ENCODE results near the gene TMIGD2.

Gene TMIGD2

GRCh38 chr19:4326215-4326836, 24.1 kb upstream of the TMIGD2 start:
- Histone ChIP-seq H3K9ac (ENCODE audit: low read depth, low read length) (no peak overlapping the region), H3K36me3 (ENCODE audit: insufficient read depth, low read length) (peaks cover 7% of the 10 kb centered on the region; the same call in 1 of the 2 replicates), H3K9me3 (ENCODE audit: insufficient read depth, low read depth, low read length) (no peaks in the 10 kb centered on the region), H3K27me3 (ENCODE audit: insufficient read depth, low read length) (no peaks in the 10 kb centered on the region), H3K27ac (ENCODE audit: low read depth, low read length) (no peak overlapping the region), H3K4me1 (ENCODE audit: insufficient read depth, low read length) (no peaks in the 10 kb centered on the region), H3K4me3 (ENCODE audit: low read length) (peak overlapping the region; percentile 63)
- 65% methylated on average over 13 of the region's 13 CpGs for WGBS

DNA sequence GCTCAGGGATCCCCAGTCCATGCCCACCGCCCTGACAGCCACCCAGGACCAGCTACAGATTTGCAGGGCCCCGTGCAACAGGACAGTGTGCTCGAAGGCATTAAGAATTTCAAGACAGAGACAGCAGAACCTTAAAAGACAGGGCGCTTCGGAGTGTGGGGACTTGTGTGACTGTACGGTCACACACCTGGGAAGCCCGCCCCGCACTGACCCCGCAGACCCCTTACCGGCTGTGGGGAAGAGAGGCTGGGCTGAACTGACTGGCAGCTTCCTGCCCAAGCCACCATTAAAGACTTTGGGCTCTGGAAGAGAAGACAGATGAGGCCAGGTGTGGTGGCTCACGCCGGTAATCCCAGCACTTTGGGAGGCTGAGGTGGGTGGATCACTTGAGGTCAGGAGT, 22.0 kb upstream of the TMIGD2 start:
- no peak overlapping the region for H3K4me3 ChIP-seq (ENCODE audit: low read length)
- H3K4me1 ChIP-seq (ENCODE audit: insufficient read depth, low read length) = no peaks in the 10 kb centered on the region
- peaks cover 15% of the 10 kb centered on the region for H3K36me3 ChIP-seq (ENCODE audit: insufficient read depth, low read length)
- H3K27me3 ChIP-seq (ENCODE audit: insufficient read depth, low read length) = no peaks in the 10 kb centered on the region
- H3K9me3 ChIP-seq (ENCODE audit: insufficient read depth, low read depth, low read length) = peaks cover 11% of the 10 kb centered on the region; the same call in 1 of the 2 replicates
- no peak overlapping the region for H3K9ac ChIP-seq (ENCODE audit: low read depth, low read length)
- no peak overlapping the region for H3K27ac ChIP-seq (ENCODE audit: low read depth, low read length)
- WGBS = 93% methylated on average over 12 of the region's 12 CpGs

- Histone ChIP-seq H3K9ac (ENCODE audit: low read depth, low read length) (no peak overlapping the region), H3K4me1 (ENCODE audit: insufficient read depth, low read length) (no peaks in the 10 kb centered on the region), H3K4me3 (ENCODE audit: low read length) (no peak overlapping the region), H3K9me3 (ENCODE audit: insufficient read depth, low read depth, low read length) (peaks cover 15% of the 10 kb centered on the region; the same call in 1 of the 2 replicates), H3K27ac (ENCODE audit: low read depth, low read length) (no peak overlapping the region), H3K36me3 (ENCODE audit: insufficient read depth, low read length) (peaks cover 20% of the 10 kb centered on the region), H3K27me3 (ENCODE audit: insufficient read depth, low read length) (no peaks in the 10 kb centered on the region)
- WGBS = 98% methylated on average over 9 of the region's 9 CpGs
Measured at GRCh38 chr19:4323692-4324091, 21.5 kb upstream of the TMIGD2 start.

- Histone ChIP-seq H3K9me3 (ENCODE audit: insufficient read depth, low read depth, low read length) (peaks cover 15% of the 10 kb centered on the region; the same call in 1 of the 2 replicates), H3K4me3 (ENCODE audit: low read length) (no peak overlapping the region), H3K9ac (ENCODE audit: low read depth, low read length) (no peak overlapping the region), H3K4me1 (ENCODE audit: insufficient read depth, low read length) (no peaks in the 10 kb centered on the region), H3K36me3 (ENCODE audit: insufficient read depth, low read length) (peaks cover 26% of the 10 kb centered on the region), H3K27me3 (ENCODE audit: insufficient read depth, low read length) (no peaks in the 10 kb centered on the region), H3K27ac (ENCODE audit: low read depth, low read length) (no peak overlapping the region)
- 92% methylated on average over 36 of the region's 37 CpGs for WGBS
Measured at GRCh38 chr19:4322942-4323665, 20.9 kb upstream of the TMIGD2 start.

DNA sequence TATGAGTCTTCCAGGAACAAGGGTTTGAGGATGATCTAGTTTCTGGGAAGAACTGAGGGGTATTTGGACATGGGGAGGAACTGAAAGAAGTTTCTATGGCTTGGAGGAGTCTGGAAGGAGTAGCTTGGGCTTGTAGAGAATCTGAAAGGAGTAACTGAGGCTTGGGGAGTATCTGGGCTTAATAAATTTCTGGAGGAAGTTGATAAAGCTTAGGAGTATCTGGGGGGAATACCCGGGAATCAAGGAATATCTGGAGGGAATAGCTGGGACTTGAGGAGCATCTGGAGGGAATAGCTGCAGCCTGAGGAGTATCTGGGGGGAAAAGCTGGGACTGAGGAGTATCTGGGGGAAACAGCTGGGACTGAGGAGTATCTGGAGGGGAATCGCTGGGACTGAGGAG, 18.2 kb upstream of the TMIGD2 start:
- WGBS = 93% methylated on average over 2 of the region's 2 CpGs
- Histone ChIP-seq H3K36me3 (ENCODE audit: insufficient read depth, low read length) (peaks cover 39% of the 10 kb centered on the region), H3K4me1 (ENCODE audit: insufficient read depth, low read length) (no peaks in the 10 kb centered on the region), H3K27ac (ENCODE audit: low read depth, low read length) (no peak overlapping the region), H3K9me3 (ENCODE audit: insufficient read depth, low read depth, low read length) (peaks cover 15% of the 10 kb centered on the region; the same call in 1 of the 2 replicates), H3K4me3 (ENCODE audit: low read length) (no peak overlapping the region), H3K27me3 (ENCODE audit: insufficient read depth, low read length) (no peaks in the 10 kb centered on the region), H3K9ac (ENCODE audit: low read depth, low read length) (no peak overlapping the region)

DNA sequence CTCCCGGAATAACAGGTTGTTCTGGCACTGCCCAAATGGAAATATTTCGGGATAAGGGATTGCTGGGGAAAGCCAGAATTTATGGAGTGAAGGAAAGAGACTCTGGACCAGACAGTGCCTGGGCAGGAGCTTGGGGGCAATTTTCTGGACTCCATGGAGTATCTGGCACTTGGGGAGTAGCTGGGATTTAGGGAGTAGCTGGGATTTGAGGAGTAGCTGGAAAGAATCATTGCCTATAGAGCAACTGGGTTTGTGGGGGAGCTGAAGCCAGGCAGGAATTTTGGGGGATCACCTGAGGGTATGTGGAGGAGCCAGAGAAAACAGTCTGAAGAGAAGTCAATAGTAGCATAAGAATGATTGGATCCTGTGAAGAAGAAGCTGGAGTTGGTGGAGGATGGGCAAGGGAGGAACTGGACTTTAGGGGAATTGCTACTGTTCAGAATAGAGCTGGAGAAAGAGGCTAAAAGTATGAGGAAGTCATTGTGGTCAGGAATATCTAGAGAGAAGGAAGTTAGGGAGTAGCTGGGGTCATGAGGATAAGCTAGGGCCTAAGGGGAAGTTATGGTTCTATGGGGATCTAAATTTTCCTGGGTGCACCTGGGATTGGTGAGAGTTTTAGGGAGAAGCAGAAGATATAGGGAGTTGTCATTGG, 17.0 kb upstream of the TMIGD2 start:
- peaks cover 43% of the 10 kb centered on the region for H3K36me3 ChIP-seq (ENCODE audit: insufficient read depth, low read length)
- H3K9me3 ChIP-seq (ENCODE audit: insufficient read depth, low read depth, low read length) = peaks cover 15% of the 10 kb centered on the region; the same call in 1 of the 2 replicates
- H3K9ac ChIP-seq (ENCODE audit: low read depth, low read length) = no peak overlapping the region

GRCh38 chr19:4318460-4318859, 16.3 kb upstream of the TMIGD2 start:
- H3K9me3 ChIP-seq (ENCODE audit: insufficient read depth, low read depth, low read length) = peaks cover 15% of the 10 kb centered on the region; the same call in 1 of the 2 replicates
- H3K9ac ChIP-seq (ENCODE audit: low read depth, low read length) = no peak overlapping the region
- H3K27ac ChIP-seq (ENCODE audit: low read depth, low read length) = no peak overlapping the region
- WGBS = 96% methylated on average over 7 of the region's 7 CpGs
- no peaks in the 10 kb centered on the region for H3K27me3 ChIP-seq (ENCODE audit: insufficient read depth, low read length)
- peaks cover 41% of the 10 kb centered on the region for H3K36me3 ChIP-seq (ENCODE audit: insufficient read depth, low read length)
- no peaks in the 10 kb centered on the region for H3K4me1 ChIP-seq (ENCODE audit: insufficient read depth, low read length)
- H3K4me3 ChIP-seq (ENCODE audit: low read length) = no peak overlapping the region

More for the DNA sequence above, 17.0 kb upstream of the TMIGD2 start:
- H3K4me3 ChIP-seq (ENCODE audit: low read length) = no peak overlapping the region
- 96% methylated on average over 2 of the region's 2 CpGs for WGBS
- H3K27ac ChIP-seq (ENCODE audit: low read depth, low read length) = no peak overlapping the region
- H3K27me3 ChIP-seq (ENCODE audit: insufficient read depth, low read length) = no peaks in the 10 kb centered on the region
- H3K4me1 ChIP-seq (ENCODE audit: insufficient read depth, low read length) = no peaks in the 10 kb centered on the region

GRCh38 chr19:4316956-4317355, 14.8 kb upstream of the TMIGD2 start:
- H3K36me3 ChIP-seq (ENCODE audit: insufficient read depth, low read length) = peaks cover 52% of the 10 kb centered on the region
- H3K4me3 ChIP-seq (ENCODE audit: low read length) = no peak overlapping the region
- no peak overlapping the region for H3K27ac ChIP-seq (ENCODE audit: low read depth, low read length)
- peaks cover 15% of the 10 kb centered on the region; the same call in 1 of the 2 replicates for H3K9me3 ChIP-seq (ENCODE audit: insufficient read depth, low read depth, low read length)
- no peak overlapping the region for H3K9ac ChIP-seq (ENCODE audit: low read depth, low read length)
- WGBS = 96% methylated on average over 9 of the region's 9 CpGs
- no peaks in the 10 kb centered on the region for H3K27me3 ChIP-seq (ENCODE audit: insufficient read depth, low read length)
- H3K4me1 ChIP-seq (ENCODE audit: insufficient read depth, low read length) = no peaks in the 10 kb centered on the region

DNA sequence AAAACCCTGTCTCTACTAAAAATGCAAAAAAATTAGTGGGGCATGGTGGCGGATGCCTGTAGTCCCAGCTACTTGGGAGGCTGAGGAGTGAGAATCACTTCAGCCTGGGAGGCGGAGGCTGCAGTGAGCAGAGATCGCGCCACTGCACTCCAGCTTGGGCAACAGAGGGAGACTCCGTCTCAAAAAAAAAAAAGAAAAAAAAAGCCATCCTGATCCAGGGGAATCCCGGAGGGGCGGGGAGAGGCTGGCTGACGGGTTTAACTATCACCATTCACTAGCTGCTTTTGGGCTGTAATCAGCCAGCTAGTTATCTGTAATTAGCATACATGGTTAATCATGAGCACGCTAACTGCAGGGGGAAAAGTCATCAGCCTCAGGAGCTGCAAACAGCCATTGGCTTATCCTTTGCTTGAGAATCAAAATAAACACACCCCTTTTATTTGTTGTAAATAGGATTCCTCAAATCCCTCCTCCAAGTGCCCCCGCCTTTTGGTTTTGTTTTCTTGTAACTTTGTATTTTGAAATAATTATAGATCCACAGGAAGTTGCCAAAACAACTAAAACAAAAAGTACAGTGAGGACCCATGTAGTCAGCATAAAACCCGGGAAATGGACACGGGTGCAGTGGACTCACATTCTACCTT, 11.8 kb upstream of the TMIGD2 start:
- Histone ChIP-seq H3K36me3 (ENCODE audit: insufficient read depth, low read length) (peaks cover 66% of the 10 kb centered on the region), H3K4me3 (ENCODE audit: low read length) (no peak overlapping the region), H3K27me3 (ENCODE audit: insufficient read depth, low read length) (no peaks in the 10 kb centered on the region), H3K27ac (ENCODE audit: low read depth, low read length) (no peak overlapping the region), H3K9ac (ENCODE audit: low read depth, low read length) (no peak overlapping the region), H3K4me1 (ENCODE audit: insufficient read depth, low read length) (no peaks in the 10 kb centered on the region), H3K9me3 (ENCODE audit: insufficient read depth, low read depth, low read length) (0 out of 2 replicates have a peak, but pooled peaks cover 1% of the 10 kb centered on the region)
- WGBS = 90% methylated on average over 11 of the region's 12 CpGs

DNA sequence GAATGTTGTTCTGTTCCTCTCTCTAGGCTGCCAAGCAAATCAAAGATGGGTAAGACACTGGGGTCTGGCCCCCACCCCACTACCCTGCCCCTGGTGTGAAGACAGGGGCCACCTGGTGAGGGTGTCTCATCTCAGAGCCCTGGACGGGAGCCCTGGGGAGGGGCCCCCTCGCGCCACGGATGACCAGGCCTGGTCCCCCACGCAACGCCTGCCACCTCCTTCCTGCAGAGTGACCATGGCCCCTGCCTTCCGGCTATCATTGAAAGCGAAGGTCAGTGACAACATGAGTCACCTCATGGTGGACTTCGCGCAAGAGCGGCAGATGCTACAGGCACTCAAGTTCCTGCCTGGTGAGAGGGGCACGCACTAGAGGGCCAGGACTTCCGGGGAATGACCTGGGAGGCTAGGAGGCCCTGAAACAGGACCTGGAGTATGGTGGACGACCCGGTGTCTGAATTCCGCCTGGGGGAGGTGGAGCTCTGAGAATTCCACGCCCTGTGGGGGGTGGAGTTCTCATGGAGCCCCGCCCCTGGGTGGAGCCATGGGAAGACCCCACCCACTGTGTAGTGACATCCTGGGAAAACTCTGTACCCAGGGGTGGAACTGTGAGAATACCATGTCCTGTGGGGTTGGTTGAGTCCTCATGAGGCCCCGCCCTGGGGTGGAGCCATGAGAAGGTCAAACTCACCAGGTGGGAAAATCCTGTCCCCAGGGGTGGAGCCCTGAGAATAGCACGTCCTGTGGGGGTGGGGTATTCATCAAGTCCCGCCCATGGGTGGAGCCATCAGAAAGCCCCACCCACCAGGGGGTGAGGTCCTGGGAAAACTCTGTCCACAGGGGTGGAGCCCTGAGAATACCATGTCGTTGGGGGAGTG, 8.3 kb upstream of the TMIGD2 start:
- Histone ChIP-seq H3K4me3 (ENCODE audit: low read length) (no peak overlapping the region), H3K9me3 (ENCODE audit: insufficient read depth, low read depth, low read length) (no peaks in the 10 kb centered on the region), H3K27ac (ENCODE audit: low read depth, low read length) (no peak overlapping the region), H3K9ac (ENCODE audit: low read depth, low read length) (no peak overlapping the region), H3K4me1 (ENCODE audit: insufficient read depth, low read length) (no peaks in the 10 kb centered on the region), H3K36me3 (ENCODE audit: insufficient read depth, low read length) (peaks cover 66% of the 10 kb centered on the region), H3K27me3 (ENCODE audit: insufficient read depth, low read length) (no peaks in the 10 kb centered on the region)
- WGBS = 93% methylated on average over 22 of the region's 22 CpGs
